HepG2 (cell line): ENCODE measurements around the gene PTK7. TPM values are rescaled to one million over a fixed set of nuclear protein-coding genes. Genes with fewer than 3 reads are reported as not detected.

Experiments used
- AHR ChIP-seq: IDR thresholded peaks from 2 replicates; pipeline ENCODE4 v1.6.1; 2018; ENCODE audit warnings: missing genetic modification reagents, missing compliant biosample characterization
- GABPA ChIP-seq, 2 experiments: IDR thresholded peaks; 2 replicates each; pipeline ENCODE4 v1.6.1; 2011 to 2016; ENCODE audit warnings: low read depth in 2 of 2, low read length in 1 of 2, missing biosample characterization in 1 of 2, missing genetic modification characterization in 1 of 2
- GMEB2 ChIP-seq: IDR thresholded peaks from 2 replicates; pipeline ENCODE4 v1.6.1; 2016; ENCODE audit warnings: missing biosample characterization, missing genetic modification reagents, low read depth
- HMG20A ChIP-seq: IDR thresholded peaks from 2 replicates; pipeline ENCODE4 v1.6.1; 2016; ENCODE audit warnings: borderline replicate concordance
- HOMEZ ChIP-seq: IDR thresholded peaks from 2 replicates; pipeline ENCODE4 v1.6.1; 2016; ENCODE audit warnings: low read depth
- MAZ ChIP-seq, 2 experiments: sonication (generic) in 1 of 2; formaldehyde crosslinking in 1 of 2; IDR thresholded peaks; 2 replicates each; pipeline versions ENCODE4 v1.5.0 to v1.6.1; 2012 to 2020; ENCODE audit warnings: low read depth in 2 of 2, mild to moderate bottlenecking in 2 of 2, borderline replicate concordance in 1 of 2, improper control_type of control experiment in 1 of 2, low read length in 1 of 2, missing genetic modification reagents in 1 of 2, moderate library complexity in 1 of 2
- NR2F2 ChIP-seq: IDR thresholded peaks from 2 replicates; pipeline ENCODE4 v1.6.1; 2012; ENCODE audit warnings: low read depth, inconsistent platforms, borderline replicate concordance
- SNAI1 ChIP-seq: sonication (generic); formaldehyde crosslinking; IDR thresholded peaks from 2 replicates; pipeline ENCODE4 v1.5.0; 2020; ENCODE audit warnings: mild to moderate bottlenecking, missing genetic modification reagents, borderline replicate concordance
- TGIF2 ChIP-seq: IDR thresholded peaks from 2 replicates; pipeline ENCODE4 v1.6.1; 2016; ENCODE audit warnings: control low read depth, missing compliant biosample characterization
- UBTF ChIP-seq: sonication (generic); formaldehyde crosslinking; IDR thresholded peaks from 2 replicates; pipeline ENCODE4 v1.4.0; 2020; ENCODE audit warnings: mild to moderate bottlenecking, missing genetic modification reagents
- ZNF225 ChIP-seq: sonication (generic); formaldehyde crosslinking; IDR thresholded peaks from 2 replicates; pipeline ENCODE4 v1.4.0; 2020; ENCODE audit warnings: mild to moderate bottlenecking, missing genetic modification reagents
- ZNF264 ChIP-seq: sonication (generic); formaldehyde crosslinking; IDR thresholded peaks from 2 replicates; pipeline ENCODE4 v1.4.0; 2020; ENCODE audit warnings: missing genetic modification reagents
- ZNF274 ChIP-seq: sonication (generic); formaldehyde crosslinking; IDR thresholded peaks from 2 replicates; pipeline ENCODE4 v1.5.1; 2020; ENCODE audit warnings: mild to moderate bottlenecking, missing genetic modification reagents
- ZNF34 ChIP-seq: sonication (generic); formaldehyde crosslinking; IDR thresholded peaks from 2 replicates; pipeline ENCODE4 v1.4.0; 2020; ENCODE audit warnings: mild to moderate bottlenecking, missing genetic modification reagents, borderline replicate concordance
- ZNF510 ChIP-seq: sonication (generic); formaldehyde crosslinking; IDR thresholded peaks from 2 replicates; pipeline ENCODE4 v1.4.0; 2020; ENCODE audit warnings: low read depth, mild to moderate bottlenecking, missing genetic modification reagents
- ZNF543 ChIP-seq: sonication (generic); formaldehyde crosslinking; IDR thresholded peaks from 2 replicates; pipeline ENCODE4 v1.4.0; 2020; ENCODE audit warnings: mild to moderate bottlenecking, missing genetic modification reagents
- ZNF598 ChIP-seq: sonication (generic); formaldehyde crosslinking; IDR thresholded peaks from 2 replicates; pipeline ENCODE4 v1.5.1; 2020; ENCODE audit warnings: mild to moderate bottlenecking, missing genetic modification reagents, borderline replicate concordance
- ZNF607 ChIP-seq: sonication (generic); formaldehyde crosslinking; IDR thresholded peaks from 2 replicates; pipeline ENCODE4 v1.5.1; 2020; ENCODE audit warnings: missing genetic modification reagents, mild to moderate bottlenecking, borderline replicate concordance
- ZNF720 ChIP-seq: sonication (generic); formaldehyde crosslinking; IDR thresholded peaks from 2 replicates; pipeline ENCODE4 v1.4.0; 2020; ENCODE audit warnings: missing genetic modification reagents
- ZNF891 ChIP-seq: sonication (generic); formaldehyde crosslinking; IDR thresholded peaks from 2 replicates; pipeline ENCODE4 v1.5.0; 2020; ENCODE audit warnings: mild to moderate bottlenecking, missing genetic modification reagents
- polyA plus RNA-seq, 8 experiments: library from polyadenylated mRNA; depleted of rRNA in 3 of 8; stranded (reverse) in 7 of 8; unstranded in 1 of 8; fragments of >200 nt; fragmentation: Illumina TruSeq in 4 of 8; extraction: Trizol in 4 of 8; gene quantifications; 2 replicates each; pipeline versions ENCODE4 v1.2.1 to v1.2.3, GENCODE V29; 2011 to 2016; ENCODE audit warnings: low read depth in 4 of 8, missing spikeins in 1 of 8, mixed read lengths in 1 of 8; ENCODE audit not compliant: insufficient read depth in 1 of 8
- total RNA-seq, 5 experiments: library from RNA; depleted of rRNA; stranded (reverse); fragments of >200 nt; fragmentation: Illumina TruSeq; extraction: Trizol; gene quantifications; 2 replicates each; pipeline ENCODE4 v1.2.3, GENCODE V29; 2016; ENCODE audit warnings: low read depth in 1 of 5

PTK7 gene
- total and polyA plus RNA-seq, 2 of the 13 experiments (the other 11 are each of a cell fraction or from before 2014, with no cell fraction given): 98.5 to 99.8 TPM

GRCh38 chr6:43059168-43060033, 16.7 kb upstream of the PTK7 start, which contains the start of the genes KLC4 and MRPL2 (continued):
- TF ChIP-seq UBTF (CRISPR knock-in tag) (no peak), TGIF2 (peak; percentile 72; the same call in 1 of the 2 replicates), ZNF34 (CRISPR knock-in tag) (peak; percentile 90), ZNF607 (peak; percentile 65; the same call in 1 of the 2 replicates), ZNF543 (CRISPR knock-in tag) (peak; percentile 41; the same call in 1 of the 2 replicates), HOMEZ (CRISPR knock-in tag) (0 out of 2 replicates have a peak, but pooled peaks have one; percentile 34), ZNF510 (CRISPR knock-in tag) (peak; percentile 95; the same call in 1 of the 2 replicates), AHR (peak; percentile 69), MAZ (IDR thresholded peaks at IDR 0.05; ENCODE audit: borderline replicate concordance, low read depth, low read length) (no peak; the same call in 1 of the 2 replicates), MAZ (CRISPR knock-in tag; IDR thresholded peaks at IDR 0.05; ENCODE audit: low read depth) (peak; percentile 31; the same call in 1 of the 2 replicates), ZNF891 (CRISPR knock-in tag) (peak; percentile 87), ZNF274 (CRISPR knock-in tag) (peak; percentile 80; the same call in 1 of the 2 replicates), SNAI1 (CRISPR knock-in tag) (peak; percentile 80; the same call in 1 of the 2 replicates), ZNF264 (0 out of 2 replicates have a peak, but pooled peaks have one; percentile 23), ZNF720 (CRISPR knock-in tag) (no peak), GABPA (IDR thresholded peaks at IDR 0.05; ENCODE audit: low read depth, low read length) (no peak), GABPA (CRISPR knock-in tag; IDR thresholded peaks at IDR 0.05; ENCODE audit: low read depth) (peak; percentile 81), ZNF598 (CRISPR knock-in tag) (peak; percentile 77), NR2F2 (peak; percentile 39; the same call in 1 of the 2 replicates), GMEB2 (peak; percentile 76), ZNF225 (CRISPR knock-in tag) (peak; percentile 75; the same call in 1 of the 2 replicates), HMG20A (CRISPR knock-in tag) (no peak)
